ENCODE data around the gene ATM. TPM values are rescaled to one million over a fixed set of nuclear protein-coding genes. Genes with fewer than 3 reads are reported as not detected.
"Not testable (repeated sequence)": the region's sequence is repeated elsewhere in the genome, so short reads cannot be mapped to it uniquely, and the experiment has no call there.

Gene ATM
- total RNA-seq, 4 donors from 2014 or later = 18.4 to 44.9 (median 33.3) TPM

GRCh38 chr11:108369064-108369463 is 146.2 kb downstream of the ATM start:
- TF ChIP-seq CTCF (IDR thresholded peaks at IDR 0.05) (no peak), POLR2A (IDR thresholded peaks at IDR 0.05) (no peak)
- 69 to 95% methylated on average over 5 of the region's 5 CpGs for WGBS, 2 donors
- intact Hi-C loops (cut with DNase I; ENCODE audit: low total_unique reads) = no loop called here
- no peak for DNase-seq (ENCODE audit: low spot score in 2 of 2)
- H3K4me3 ChIP-seq (ENCODE audit: low read depth, poor library complexity, severe bottlenecking) = no peak overlapping the region

- no peak overlapping the region for H3K4me3 ChIP-seq (ENCODE audit: low read depth, poor library complexity, severe bottlenecking)
- intact Hi-C loops (cut with DNase I; ENCODE audit: low total_unique reads) = no loop called here
- no peak for TF ChIP-seq POLR2A (IDR thresholded peaks at IDR 0.05)
- TF ChIP-seq CTCF (IDR thresholded peaks at IDR 0.05) = no peak
- DNase-seq (ENCODE audit: low spot score in 2 of 2) = no peak
Observed at GRCh38 chr11:108370315-108370714, 147.4 kb downstream of the ATM start.

GRCh38 chr11:108370990-108371389 is 148.1 kb downstream of the ATM start:
- no peak for DNase-seq (ENCODE audit: low spot score in 2 of 2)
- H3K4me3 ChIP-seq (ENCODE audit: low read depth, poor library complexity, severe bottlenecking) = no peak overlapping the region
- WGBS, 2 donors = 75 to 76% methylated on average over 5 of the region's 5 CpGs
- TF ChIP-seq CTCF (IDR thresholded peaks at IDR 0.05) (no peak), POLR2A (IDR thresholded peaks at IDR 0.05) (no peak)
- intact Hi-C loops (cut with DNase I; ENCODE audit: low total_unique reads) = no loop called here

- 94 to 97% methylated on average over 24 of the region's 24 CpGs for WGBS, 2 donors
- H3K4me3 ChIP-seq (ENCODE audit: low read depth, poor library complexity, severe bottlenecking); DNase-seq (ENCODE audit: low spot score in 2 of 2); intact Hi-C loops (cut with DNase I; ENCODE audit: low total_unique reads): not testable (repeated sequence)
Observed at GRCh38 chr11:108373505-108373904, 150.6 kb downstream of the ATM start.

GRCh38 chr11:108388576-108388975 is 165.7 kb downstream of the ATM start:
- TF ChIP-seq POLR2A (IDR thresholded peaks at IDR 0.05) (no peak), CTCF (IDR thresholded peaks at IDR 0.05) (no peak)
- no peak overlapping the region for H3K4me3 ChIP-seq (ENCODE audit: low read depth, poor library complexity, severe bottlenecking)
- no peak for DNase-seq (ENCODE audit: low spot score in 2 of 2)
- intact Hi-C loops (cut with DNase I; ENCODE audit: low total_unique reads) = no loop called here
- 77 to 82% methylated on average over 5 of the region's 5 CpGs for WGBS, 2 donors

- intact Hi-C loops (cut with DNase I; ENCODE audit: low total_unique reads) = no loop called here
- no peak for DNase-seq (ENCODE audit: low spot score in 2 of 2)
- WGBS, 2 donors = 90 to 97% methylated on average over 1 of the region's 1 CpG
- TF ChIP-seq CTCF (IDR thresholded peaks at IDR 0.05) (no peak), POLR2A (IDR thresholded peaks at IDR 0.05) (no peak)
- no peak overlapping the region for H3K4me3 ChIP-seq (ENCODE audit: low read depth, poor library complexity, severe bottlenecking)
Observed at GRCh38 chr11:108392353-108392752, 169.5 kb downstream of the ATM start.
